Measurements from ENCODE around the gene PRODH2. TPM values are rescaled to one million over a fixed set of nuclear protein-coding genes. Genes with fewer than 3 reads are reported as not detected.

Gene PRODH2
- total RNA-seq, 2 experiments from 2014 or later = not detected

DNA sequence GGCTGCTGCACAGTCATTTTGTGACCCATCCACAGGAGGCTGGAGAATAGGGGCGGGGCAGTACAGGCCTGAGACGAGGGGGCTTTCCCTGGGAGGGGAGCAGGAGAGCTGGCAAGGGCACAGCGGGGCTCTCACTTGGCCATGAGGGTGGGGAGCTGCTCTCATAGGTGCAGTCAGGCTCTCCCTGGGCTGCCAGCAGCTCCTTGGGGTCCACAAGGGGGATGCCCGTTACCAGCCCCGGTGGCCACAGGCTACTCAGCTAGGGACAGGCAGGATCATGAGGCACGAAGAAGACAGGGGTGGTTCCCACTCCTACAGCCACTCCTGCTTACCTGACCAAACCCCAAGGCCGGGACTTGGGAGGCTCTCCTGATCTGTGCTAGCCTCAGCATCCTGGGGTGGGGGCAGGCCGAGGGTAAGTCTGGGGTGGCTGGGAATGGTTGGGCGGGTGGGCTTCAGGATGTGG, 20.8 kb downstream of the PRODH2 start:
- POLR2A ChIA-PET = no interaction called here
- Histone ChIP-seq H3K4me3 (ENCODE audit: low read length) (no peak overlapping the region), H3K27me3 (ENCODE audit: control insufficient read depth in 1 of 2, insufficient read depth in 2 of 2, low read length in 2 of 2) (peaks cover 4 to 7% of the 10 kb centered on the region in 2 experiments), H3K9me3 (ENCODE audit: control insufficient read depth in 1 of 2, insufficient read depth in 1 of 2, low read length in 2 of 2) (peaks cover 0 to 4% of the 10 kb centered on the region in 2 experiments), H3K36me3 (ENCODE audit: insufficient read depth, low read length) (no peaks in the 10 kb centered on the region), H3K27ac (ENCODE audit: low read depth in 1 of 2, low read length in 2 of 2) (no peak overlapping the region), H3K4me1 (ENCODE audit: insufficient read depth, low read length) (no peaks in the 10 kb centered on the region)
- intact Hi-C loops (cut with DNase I, micrococcal nuclease) = no loop called here
- Mint-ChIP-seq H3K4me1 (ENCODE audit: low read depth) (no peaks in the 10 kb centered on the region), H3K4me3 (no peak overlapping the region), H3K36me3 (ENCODE audit: low read depth) (no peaks in the 10 kb centered on the region), H3K9me3 (no peaks in the 10 kb centered on the region), H3K27me3 (peaks cover 17% of the 10 kb centered on the region), H3K27ac (no peak overlapping the region)
- ATAC-seq (ENCODE audit: poor library complexity) (no peak), DNase-seq (no peak)
- CTCF ChIA-PET = no interaction called here
- TF ChIP-seq CTCF (IDR thresholded peaks at IDR 0.05) = no peak

DNA sequence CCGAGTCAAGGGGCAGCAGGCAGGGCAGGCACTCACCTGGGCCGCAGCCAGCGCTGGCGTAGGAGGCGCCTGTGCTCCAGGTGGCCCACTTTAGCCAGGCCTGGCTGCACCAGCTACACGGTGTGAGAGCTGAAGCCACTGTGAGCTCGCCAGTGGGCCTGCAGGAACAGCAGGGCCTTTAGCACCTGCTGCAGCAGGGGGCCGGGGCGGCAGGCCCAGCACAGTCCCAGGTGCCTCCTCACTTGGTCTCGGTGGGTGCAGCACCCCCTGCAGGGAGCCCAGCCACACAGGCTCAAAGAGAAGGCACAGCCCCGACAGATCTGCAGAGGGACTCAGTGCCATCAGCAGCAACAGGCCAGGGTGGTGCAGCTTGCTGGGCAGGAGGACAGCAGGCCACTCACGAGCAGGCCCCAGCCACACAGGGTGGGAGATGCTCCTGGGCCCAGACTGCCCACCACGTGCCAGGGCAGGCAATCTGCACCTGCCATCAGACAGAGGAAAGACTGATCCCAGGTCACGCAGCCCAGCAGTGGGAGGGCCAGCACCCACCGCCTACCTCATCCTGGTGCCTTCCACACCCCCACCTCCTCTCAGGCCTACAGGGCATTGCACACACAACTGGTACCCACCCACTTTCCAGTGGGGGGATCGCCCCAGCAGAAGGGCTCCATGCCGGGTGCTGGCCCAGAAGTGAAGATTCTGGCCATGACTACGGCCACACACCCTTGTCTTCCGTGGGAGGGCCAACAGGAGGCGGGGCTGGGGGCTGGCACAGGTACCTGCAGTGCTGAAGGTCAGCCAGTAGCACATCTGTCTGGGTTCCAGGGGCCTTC, 21.4 kb downstream of the PRODH2 start:
- no peaks in the 10 kb centered on the region for H3K4me1 Mint-ChIP-seq (ENCODE audit: low read depth)
- Histone ChIP-seq H3K27ac (ENCODE audit: low read depth in 1 of 2, low read length in 2 of 2) (no peak overlapping the region), H3K4me1 (ENCODE audit: insufficient read depth, low read length) (no peaks in the 10 kb centered on the region), H3K4me3 (ENCODE audit: low read length) (no peak overlapping the region), H3K36me3 (ENCODE audit: insufficient read depth, low read length) (no peaks in the 10 kb centered on the region), H3K27me3 (ENCODE audit: control insufficient read depth in 1 of 2, insufficient read depth in 2 of 2, low read length in 2 of 2) (peaks cover 0 to under 1% of the 10 kb centered on the region in 2 experiments), H3K9me3 (ENCODE audit: control insufficient read depth in 1 of 2, insufficient read depth in 1 of 2, low read length in 2 of 2) (no peaks in the 10 kb centered on the region)
- intact Hi-C loops (cut with DNase I, micrococcal nuclease) = no loop called here
- DNase-seq = peak in 1 of 14 experiments; percentile 6
- H3K27me3 Mint-ChIP-seq = peaks cover 11% of the 10 kb centered on the region
- no peaks in the 10 kb centered on the region for H3K9me3 Mint-ChIP-seq
- TF ChIP-seq CTCF (IDR thresholded peaks at IDR 0.05) = no peak
- ChIA-PET CTCF (no interaction called here), POLR2A (no interaction called here)
- no peak overlapping the region for H3K4me3 Mint-ChIP-seq
- H3K27ac Mint-ChIP-seq = no peak overlapping the region
- no peaks in the 10 kb centered on the region for H3K36me3 Mint-ChIP-seq (ENCODE audit: low read depth)
- ATAC-seq (ENCODE audit: poor library complexity) = no peak

GRCh38 chr19:35789978-35790944, 22.4 kb downstream of the PRODH2 start:
- Histone ChIP-seq H3K27me3 (ENCODE audit: control insufficient read depth in 1 of 2, insufficient read depth in 2 of 2, low read length in 2 of 2) (no peaks in the 10 kb centered on the region), H3K27ac (ENCODE audit: low read depth in 1 of 2, low read length in 2 of 2) (no peak overlapping the region), H3K36me3 (ENCODE audit: insufficient read depth, low read length) (peaks cover 3% of the 10 kb centered on the region), H3K9me3 (ENCODE audit: control insufficient read depth in 1 of 2, insufficient read depth in 1 of 2, low read length in 2 of 2) (no peaks in the 10 kb centered on the region), H3K4me3 (ENCODE audit: low read length) (no peak overlapping the region), H3K4me1 (ENCODE audit: insufficient read depth, low read length) (no peaks in the 10 kb centered on the region)
- ChIA-PET POLR2A (no interaction called here), CTCF (no interaction called here)
- intact Hi-C loops (cut with DNase I, micrococcal nuclease) = no loop called here
- Mint-ChIP-seq H3K27ac (no peak overlapping the region), H3K4me3 (no peak overlapping the region), H3K4me1 (ENCODE audit: low read depth) (no peaks in the 10 kb centered on the region), H3K36me3 (ENCODE audit: low read depth) (no peaks in the 10 kb centered on the region), H3K27me3 (peaks cover 6% of the 10 kb centered on the region), H3K9me3 (no peaks in the 10 kb centered on the region)
- DNase-seq = no peak
- no peak for TF ChIP-seq CTCF (IDR thresholded peaks at IDR 0.05)
- no peak for ATAC-seq (ENCODE audit: poor library complexity)
